GM12878 (cell line): ENCODE results near the gene CELSR1. TPM values are rescaled to one million over a fixed set of nuclear protein-coding genes. Genes with fewer than 3 reads are reported as not detected.

Experiments
- ATAC-seq: fragments of 200-7000 bp; cut with Tn5 transposase; 3 replicates; pipeline ENCODE4 v1.9.1; 2020; ENCODE audit warnings: mild to moderate bottlenecking, moderate library complexity
- BruUV-seq: library from RNA; stranded (reverse); fragments of 400-500 nt; replicated peaks from 2 replicates; lab custom pipeline; 2021; lab: Mats Ljungman, UMichigan
- CTCF ChIA-PET: fragments of 300-600 bp; sonication (Branson Sonifier 250); formaldehyde crosslinking; extraction: SDS; loops from one replicate; lab custom pipeline; 2021; ENCODE audit warnings: inconsistent platforms; lab: Yijun Ruan, JAX
- POLR2A ChIA-PET: fragments of 350-600 bp; formaldehyde crosslinking; extraction: SDS; loops from one replicate; lab custom pipeline; 2021; ENCODE audit warnings: inconsistent platforms; lab: Charles Lee
- RAD21 ChIA-PET: fragments of 300-600 bp; sonication (Branson Sonifier 250); formaldehyde crosslinking; loops from one replicate; lab custom pipeline; 2023; ENCODE audit warnings: antibody characterized with exemption; ENCODE audit not compliant: unreplicated experiment; lab: Charles Lee
- SMC1A ChIA-PET: fragments of 300-600 bp; sonication (Branson Sonifier 250); formaldehyde crosslinking; loops from one replicate; lab custom pipeline; 2023; ENCODE audit not compliant: unreplicated experiment, uncharacterized antibody; lab: Charles Lee
- DNase-seq: peaks from one replicate; pipeline ENCODE4 v3.0.0-alpha.2; 2011; ENCODE audit warnings: low read depth, low spot score
- FAIRE-seq: peaks from 3 replicates; lab custom pipeline; 2011; peaks lifted over from hg19 to GRCh38; lab: Jason Lieb, UNC
- H2AFZ ChIP-seq: 2 replicates; pipeline ENCODE4 v1.6.0; 2011; ENCODE audit warnings: low read depth, low read length, control low read depth; ENCODE audit not compliant: control insufficient read depth
- H3K27ac ChIP-seq: 2 replicates; pipeline ENCODE4 v1.5.1; 2011; ENCODE audit warnings: control low read depth; ENCODE audit not compliant: control insufficient read depth, insufficient read depth
- H3K27me3 ChIP-seq, 2 experiments: replicated peaks in 1 of 2; 2 replicates each; pipeline versions ENCODE4 v1.6.0 to v1.6.1; 2011; ENCODE audit warnings: low read length in 1 of 2; ENCODE audit not compliant: control insufficient read depth in 2 of 2, insufficient read depth in 2 of 2
- H3K36me3 ChIP-seq, 2 experiments: 2 replicates each; pipeline ENCODE4 v1.5.1; 2011; ENCODE audit warnings: low read length in 1 of 2; ENCODE audit not compliant: control insufficient read depth in 2 of 2, insufficient read depth in 2 of 2
- H3K4me1 ChIP-seq: 2 replicates; pipeline ENCODE4 v1.6.1; 2011; ENCODE audit warnings: mild to moderate bottlenecking, low read length, moderate library complexity, mixed read lengths; ENCODE audit not compliant: control insufficient read depth, insufficient read depth
- H3K4me2 ChIP-seq: 2 replicates; pipeline ENCODE4 v1.6.0; 2011; ENCODE audit warnings: control low read depth; ENCODE audit not compliant: control insufficient read depth, insufficient read depth
- H3K4me3 ChIP-seq: fragments of 200-600 bp; sonication (generic); 2 replicates; pipeline ENCODE4 v1.5.1; 2016
- H3K79me2 ChIP-seq: 2 replicates; pipeline ENCODE4 v1.6.0; 2011; ENCODE audit warnings: low read length; ENCODE audit not compliant: control insufficient read depth, insufficient read depth
- H3K9ac ChIP-seq: 2 replicates; pipeline ENCODE4 v1.8.0; 2011; ENCODE audit warnings: low read length, control low read depth, mixed read lengths; ENCODE audit not compliant: control insufficient read depth, insufficient read depth
- H3K9me3 ChIP-seq: replicated peaks from 3 replicates; pipeline ENCODE4 v1.5.1; 2011; ENCODE audit warnings: mild to moderate bottlenecking, low read length; ENCODE audit not compliant: control insufficient read depth, insufficient read depth
- H4K20me1 ChIP-seq: 2 replicates; pipeline ENCODE4 v1.6.0; 2011; ENCODE audit not compliant: control insufficient read depth, insufficient read depth
- BHLHE40 ChIP-seq, 2 experiments: fragments of 450-650 bp in 1 of 2; IDR thresholded peaks; 2 replicates each; pipeline ENCODE4 v1.6.1; 2011 to 2017; ENCODE audit warnings: low read depth in 2 of 2, borderline replicate concordance in 1 of 2, improper control_type of control experiment in 1 of 2, low read length in 1 of 2, mild to moderate bottlenecking in 1 of 2
- EED ChIP-seq: sonication (generic); IDR thresholded peaks from 2 replicates; pipeline ENCODE4 v1.6.1; 2016; ENCODE audit warnings: antibody characterized with exemption, low read depth
- FOS ChIP-seq: IDR thresholded peaks from 3 replicates; pipeline ENCODE4 v1.6.1; 2011; ENCODE audit warnings: borderline replicate concordance; ENCODE audit not compliant: insufficient read length; ENCODE audit errors: extremely low read depth
- HDAC2 ChIP-seq: fragments of 200-600 bp; sonication (generic); IDR thresholded peaks from 2 replicates; pipeline ENCODE4 v1.6.1; 2017
- JUND ChIP-seq: IDR thresholded peaks from 2 replicates; pipeline ENCODE4 v1.6.1; 2012; ENCODE audit warnings: low read depth, mild to moderate bottlenecking, low read length, improper control_type of control experiment, moderate library complexity
- KAT2A ChIP-seq: conservative IDR thresholded peaks from 2 replicates; pipeline ENCODE4 v1.6.1; 2011; ENCODE audit warnings: low read depth, low read length; ENCODE audit not compliant: control insufficient read depth
- MEF2B ChIP-seq: fragments of 450-650 bp; IDR thresholded peaks from 2 replicates; pipeline ENCODE4 v1.6.1; 2018; ENCODE audit warnings: mild to moderate bottlenecking, moderate library complexity; ENCODE audit not compliant: partially characterized antibody, poor library complexity, severe bottlenecking
- RAD21 ChIP-seq: IDR thresholded peaks from 2 replicates; pipeline ENCODE4 v1.6.1; 2011; ENCODE audit warnings: mild to moderate bottlenecking, low read depth, low read length, moderate library complexity; ENCODE audit not compliant: insufficient read depth
- SMAD1 ChIP-seq: fragments of 450-650 bp; IDR thresholded peaks from 2 replicates; pipeline ENCODE4 v1.6.1; 2018; ENCODE audit warnings: mild to moderate bottlenecking, low read depth; ENCODE audit not compliant: partially characterized antibody
- SMAD5 ChIP-seq: IDR thresholded peaks from 2 replicates; pipeline ENCODE4 v1.6.1; 2016; ENCODE audit warnings: antibody characterized with exemption, low read depth
- SREBF2 ChIP-seq: IDR thresholded peaks from 2 replicates; pipeline ENCODE4 v1.6.1; 2012; ENCODE audit warnings: mild to moderate bottlenecking, low read length
- TBL1XR1 ChIP-seq: IDR thresholded peaks from 2 replicates; pipeline ENCODE4 v1.6.1; 2012; ENCODE audit warnings: low read depth, low read length, improper control_type of control experiment
- YBX1 ChIP-seq: fragments of 450-650 bp; IDR thresholded peaks from 2 replicates; pipeline ENCODE4 v1.6.1; 2016; ENCODE audit warnings: antibody characterized with exemption
- ZBED1 ChIP-seq: IDR thresholded peaks from 2 replicates; pipeline ENCODE4 v1.6.1; 2016; ENCODE audit warnings: borderline replicate concordance
- ZNF207 ChIP-seq: fragments of 450-650 bp; IDR thresholded peaks from 2 replicates; pipeline ENCODE4 v1.6.1; 2014; ENCODE audit warnings: antibody characterized with exemption, mild to moderate bottlenecking, borderline replicate concordance
- ZNF384 ChIP-seq: IDR thresholded peaks from 2 replicates; pipeline ENCODE4 v1.6.1; 2012; ENCODE audit warnings: low read depth, mild to moderate bottlenecking, low read length, improper control_type of control experiment, borderline replicate concordance
- WGBS: methylation state at CpG from one replicate; pipeline ENCODE4 v1.1.6; 2016; ENCODE audit warnings: low lambda C conversion rate; ENCODE audit not compliant: insufficient replicate concordance, insufficient coverage; ENCODE audit errors: missing lambda C conversion rate; 5-methylcytosine and 5-hydroxymethylcytosine counted together
- in situ Hi-C: fragments of 300-500 bp; cut with MboI; formaldehyde crosslinking; loops from 9 replicates; pipeline ENCODE4 v1.14.3; 2018; ENCODE audit warnings: mixed read lengths
- intact Hi-C: fragments of 100-400 bp; cut with micrococcal nuclease; formaldehyde crosslinking; loops from one replicate; pipeline ENCODE4 v1.14.2; 2022; ENCODE audit not compliant: unreplicated experiment
- polyA plus RNA-seq, 11 experiments: library from polyadenylated mRNA; depleted of rRNA in 4 of 11; unstranded in 6 of 11; stranded (reverse) in 5 of 11; fragments of >200 nt; fragmentation: Nextera tagmentation in 4 of 11; fragmentation: Illumina TruSeq in 1 of 11; extraction: Ambion mirVana in 4 of 11; extraction: Trizol in 1 of 11; gene quantifications; 1 replicate in 1 of 11; 2 replicates in 10 of 11; pipeline versions ENCODE4 v1.2.1 to v1.2.3, GENCODE V29; 2011 to 2016; ENCODE audit warnings: inconsistent platforms in 2 of 11, missing spikeins in 2 of 11, low read depth in 1 of 11
- total RNA-seq, 4 experiments: library from RNA; depleted of rRNA in 3 of 4; stranded (reverse); fragments of >200 nt in 3 of 4; fragmentation: Illumina TruSeq in 1 of 4; extraction: Trizol in 1 of 4; gene quantifications; 2 replicates each; pipeline versions ENCODE4 v1.2.1 to v1.2.3, GENCODE V29; 2013 to 2021
- TF ChIP-seq, protein P1 (sequence below): fragments of 450-650 bp; IDR thresholded peaks from 2 replicates; pipeline ENCODE4 v1.6.1; 2018; ENCODE audit warnings: borderline replicate concordance, mild to moderate bottlenecking; ENCODE audit not compliant: partially characterized antibody
- TF ChIP-seq, protein P2 (sequence below): fragments of 450-650 bp; formaldehyde crosslinking; IDR thresholded peaks from 2 replicates; pipeline ENCODE4 v1.4.0; 2020; ENCODE audit warnings: mild to moderate bottlenecking, moderate library complexity

Gene CELSR1
- total and polyA plus RNA-seq, 10 of the 15 experiments (the other 5 are each of a cell fraction or from before 2014, with no cell fraction given), result 0.05 to 1.7 (median 0.35) TPM; not detected in 2

DNA sequence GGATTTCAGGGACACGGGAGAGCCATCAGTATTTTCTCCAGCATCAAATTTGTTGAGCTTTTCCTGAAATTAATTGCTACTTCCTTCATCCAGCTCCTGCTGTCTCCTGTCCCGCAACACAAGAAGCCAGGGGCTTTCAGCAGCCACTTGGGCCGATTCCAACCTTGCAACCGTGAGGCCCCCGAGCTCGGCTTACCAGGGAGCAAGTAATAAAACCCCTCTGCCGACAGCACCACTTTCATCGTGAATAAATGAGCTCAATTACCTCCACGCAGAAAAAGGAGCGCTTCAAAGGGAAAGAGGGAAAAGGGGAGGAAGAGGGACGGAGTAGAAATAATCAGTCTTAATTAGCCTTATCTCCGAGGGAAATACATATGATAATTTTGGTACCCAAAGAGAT lies 76.6 kb downstream of the CELSR1 start (continued):
- TF ChIP-seq, protein P1, sequence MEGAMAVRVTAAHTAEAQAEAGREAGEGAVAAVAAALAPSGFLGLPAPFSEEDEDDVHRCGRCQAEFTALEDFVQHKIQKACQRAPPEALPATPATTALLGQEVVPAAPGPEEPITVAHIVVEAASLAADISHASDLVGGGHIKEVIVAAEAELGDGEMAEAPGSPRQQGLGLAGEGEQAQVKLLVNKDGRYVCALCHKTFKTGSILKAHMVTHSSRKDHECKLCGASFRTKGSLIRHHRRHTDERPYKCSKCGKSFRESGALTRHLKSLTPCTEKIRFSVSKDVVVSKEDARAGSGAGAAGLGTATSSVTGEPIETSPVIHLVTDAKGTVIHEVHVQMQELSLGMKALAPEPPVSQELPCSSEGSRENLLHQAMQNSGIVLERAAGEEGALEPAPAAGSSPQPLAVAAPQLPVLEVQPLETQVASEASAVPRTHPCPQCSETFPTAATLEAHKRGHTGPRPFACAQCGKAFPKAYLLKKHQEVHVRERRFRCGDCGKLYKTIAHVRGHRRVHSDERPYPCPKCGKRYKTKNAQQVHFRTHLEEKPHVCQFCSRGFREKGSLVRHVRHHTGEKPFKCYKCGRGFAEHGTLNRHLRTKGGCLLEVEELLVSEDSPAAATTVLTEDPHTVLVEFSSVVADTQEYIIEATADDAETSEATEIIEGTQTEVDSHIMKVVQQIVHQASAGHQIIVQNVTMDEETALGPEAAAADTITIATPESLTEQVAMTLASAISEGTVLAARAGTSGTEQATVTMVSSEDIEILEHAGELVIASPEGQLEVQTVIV, result no peak
- no peak for TF ChIP-seq HDAC2
- TF ChIP-seq EED, result no peak
- TF ChIP-seq BHLHE40 (IDR thresholded peaks at IDR 0.05; ENCODE audit: borderline replicate concordance in 1 of 2, low read depth in 2 of 2, low read length in 1 of 2), result no peak
- TF ChIP-seq ZBED1, result no peak
- TF ChIP-seq RAD21, result no peak
- TF ChIP-seq SREBF2, result no peak
- no peak for TF ChIP-seq SMAD1
- no peak for TF ChIP-seq ZNF207

DNA sequence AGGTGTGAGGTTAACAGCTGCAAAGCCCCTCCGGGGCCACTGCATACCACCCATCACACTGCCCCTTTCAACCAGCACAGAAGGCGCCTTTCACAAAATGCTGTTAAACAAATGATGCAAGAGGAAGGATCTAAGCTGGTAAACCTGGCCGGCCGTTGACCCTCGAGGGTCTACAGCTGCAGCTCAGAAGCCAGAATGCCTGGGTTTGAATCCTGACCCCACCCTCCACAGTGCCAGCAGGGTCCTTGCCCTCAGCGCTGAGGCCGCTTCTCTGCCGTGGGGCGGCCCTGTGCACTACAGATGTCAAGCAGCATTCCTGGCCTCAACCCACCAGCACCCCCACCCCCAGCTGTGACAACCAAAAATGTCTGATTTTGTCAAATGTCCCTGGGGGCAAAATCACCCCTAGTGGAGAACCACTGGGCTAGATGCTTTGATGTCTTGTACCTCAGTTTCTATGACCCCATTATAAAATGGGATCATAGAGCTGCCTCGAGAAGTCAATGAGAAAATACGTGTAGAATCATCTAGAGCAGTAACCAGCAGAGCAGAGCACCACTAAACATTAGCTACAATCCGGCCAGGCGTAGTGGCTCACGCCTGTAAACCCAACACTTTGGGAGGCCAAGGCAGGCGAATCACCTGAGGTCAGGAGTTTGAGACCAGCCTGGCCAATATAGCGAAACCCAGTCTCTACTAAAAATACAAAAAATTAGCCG lies 77.9 kb downstream of the CELSR1 start:
- no peaks in the 10 kb centered on the region for H4K20me1 ChIP-seq
- H3K4me2 ChIP-seq, result no peak overlapping the region
- no peak overlapping the region for H3K9ac ChIP-seq
- no peak overlapping the region for H3K4me3 ChIP-seq
- ATAC-seq (no peak), DNase-seq (no peak), FAIRE-seq (no peak)
- H3K27me3 ChIP-seq, result no peaks in the 10 kb centered on the region; a peak in 2 of 4 replicates
- POLR2A ChIA-PET, result no interaction called here
- peaks cover 0 to 1% of the 10 kb centered on the region in 2 experiments; a peak in 1 of 4 replicates for H3K36me3 ChIP-seq
- no peak overlapping the region for H2AFZ ChIP-seq
- RAD21 ChIA-PET, result no interaction called here
- CTCF ChIA-PET, result no interaction called here
- in situ Hi-C loops (no loop called here), intact Hi-C loops (no loop called here)
- H3K79me2 ChIP-seq, result no peaks in the 10 kb centered on the region
- BruUV-seq, result no TSS peak
- no peaks in the 10 kb centered on the region for H3K4me1 ChIP-seq
- WGBS, result 41% methylated on average over 17 of the region's 17 CpGs
- no peak overlapping the region for H3K27ac ChIP-seq
- no peaks in the 10 kb centered on the region for H3K9me3 ChIP-seq
- SMC1A ChIA-PET, result no interaction called here
- no peak for TF ChIP-seq TBL1XR1
- no peak for TF ChIP-seq MEF2B
- no peak for TF ChIP-seq ZNF384
- no peak for TF ChIP-seq SMAD5
- TF ChIP-seq KAT2A, result no peak
- no peak for TF ChIP-seq EED
- no peak for TF ChIP-seq FOS
- no peak for TF ChIP-seq YBX1
- TF ChIP-seq, protein P2, sequence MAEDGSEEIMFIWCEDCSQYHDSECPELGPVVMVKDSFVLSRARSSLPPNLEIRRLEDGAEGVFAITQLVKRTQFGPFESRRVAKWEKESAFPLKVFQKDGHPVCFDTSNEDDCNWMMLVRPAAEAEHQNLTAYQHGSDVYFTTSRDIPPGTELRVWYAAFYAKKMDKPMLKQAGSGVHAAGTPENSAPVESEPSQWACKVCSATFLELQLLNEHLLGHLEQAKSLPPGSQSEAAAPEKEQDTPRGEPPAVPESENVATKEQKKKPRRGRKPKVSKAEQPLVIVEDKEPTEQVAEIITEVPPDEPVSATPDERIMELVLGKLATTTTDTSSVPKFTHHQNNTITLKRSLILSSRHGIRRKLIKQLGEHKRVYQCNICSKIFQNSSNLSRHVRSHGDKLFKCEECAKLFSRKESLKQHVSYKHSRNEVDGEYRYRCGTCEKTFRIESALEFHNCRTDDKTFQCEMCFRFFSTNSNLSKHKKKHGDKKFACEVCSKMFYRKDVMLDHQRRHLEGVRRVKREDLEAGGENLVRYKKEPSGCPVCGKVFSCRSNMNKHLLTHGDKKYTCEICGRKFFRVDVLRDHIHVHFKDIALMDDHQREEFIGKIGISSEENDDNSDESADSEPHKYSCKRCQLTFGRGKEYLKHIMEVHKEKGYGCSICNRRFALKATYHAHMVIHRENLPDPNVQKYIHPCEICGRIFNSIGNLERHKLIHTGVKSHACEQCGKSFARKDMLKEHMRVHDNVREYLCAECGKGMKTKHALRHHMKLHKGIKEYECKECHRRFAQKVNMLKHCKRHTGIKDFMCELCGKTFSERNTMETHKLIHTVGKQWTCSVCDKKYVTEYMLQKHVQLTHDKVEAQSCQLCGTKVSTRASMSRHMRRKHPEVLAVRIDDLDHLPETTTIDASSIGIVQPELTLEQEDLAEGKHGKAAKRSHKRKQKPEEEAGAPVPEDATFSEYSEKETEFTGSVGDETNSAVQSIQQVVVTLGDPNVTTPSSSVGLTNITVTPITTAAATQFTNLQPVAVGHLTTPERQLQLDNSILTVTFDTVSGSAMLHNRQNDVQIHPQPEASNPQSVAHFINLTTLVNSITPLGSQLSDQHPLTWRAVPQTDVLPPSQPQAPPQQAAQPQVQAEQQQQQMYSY (CRISPR knock-in tag), result no peak
- TF ChIP-seq JUND, result no peak
